HCT116 (cell line): Measurements from ENCODE around the gene SLC2A9. TPM values are rescaled to one million over a fixed set of nuclear protein-coding genes. Genes with fewer than 3 reads are reported as not detected.

ENCODE experiments used
- ATAC-seq: fragments of 200-7000 bp; cut with Tn5 transposase; 2 replicates; pipeline ENCODE4 v1.9.1; 2020; ENCODE audit warnings: mild to moderate bottlenecking, moderate library complexity
- BruUV-seq: library from RNA; stranded (reverse); fragments of 400-500 nt; replicated peaks from 2 replicates; lab custom pipeline; 2021; lab: Mats Ljungman, UMichigan
- CTCF ChIA-PET: fragments of 300-600 bp; sonication (Branson Sonifier 250); formaldehyde crosslinking; loops from one replicate; lab custom pipeline; 2021; ENCODE audit warnings: antibody characterized with exemption; lab: Charles Lee
- POLR2A ChIA-PET: fragments of 300-600, 350-600 bp; sonication (Branson Sonifier 250); formaldehyde crosslinking; loops from one replicate; lab custom pipeline; 2021; ENCODE audit warnings: antibody characterized with exemption; lab: Charles Lee
- RAD21 ChIA-PET, 2 experiments: fragments of 300-600 bp; sonication (Branson Sonifier 250); formaldehyde crosslinking; loops; one replicate each; lab custom pipeline; 2023; ENCODE audit warnings: low total read pairs in 2 of 2; ENCODE audit not compliant: uncharacterized antibody in 2 of 2, unreplicated experiment in 2 of 2, low non-redundant PET in 1 of 2; lab: Charles Lee
- DNase-seq: peaks from one replicate; pipeline ENCODE4 v3.0.0-alpha.2; 2010; ENCODE audit warnings: low read depth, low spot score
- H2AFZ ChIP-seq: fragments of 200-600 bp; shearing (Covaris generic), sonication (generic); 2 replicates; pipeline ENCODE4 v1.6.1; 2017; ENCODE audit warnings: low read depth, mixed run types, mixed read lengths, antibody characterized with exemption, low read length; ENCODE audit not compliant: poor library complexity, severe bottlenecking
- H3K27ac ChIP-seq: 2 replicates; pipeline ENCODE4 v1.5.1; 2012; ENCODE audit warnings: low read depth, low read length
- H3K27me3 ChIP-seq: fragments of 200-600 bp; sonication (generic); 2 replicates; pipeline ENCODE4 v1.6.1; 2016; ENCODE audit warnings: mixed run types, low read length, mixed read lengths; ENCODE audit not compliant: insufficient read depth
- H3K36me3 ChIP-seq, 2 experiments: fragments of 200-500 bp in 1 of 2; fragments of 200-600 bp in 1 of 2; sonication (Bioruptor generic) in 1 of 2; sonication (generic) in 1 of 2; 2 replicates each; pipeline versions ENCODE4 v1.5.1 to v1.6.1; 2014 to 2016; ENCODE audit warnings: low read length in 2 of 2, inconsistent platforms in 1 of 2, mixed read lengths in 1 of 2, mixed run types in 1 of 2; ENCODE audit not compliant: insufficient read depth in 2 of 2, control insufficient read depth in 1 of 2
- H3K4me1 ChIP-seq, 2 experiments: fragments of 200-600 bp in 1 of 2; sonication (generic) in 1 of 2; 2 replicates each; pipeline versions ENCODE4 v1.5.1 to v1.6.1; 2012 to 2017; ENCODE audit warnings: low read length in 2 of 2, inconsistent platforms in 1 of 2, mild to moderate bottlenecking in 1 of 2, mixed read lengths in 1 of 2, mixed run types in 1 of 2, moderate library complexity in 1 of 2; ENCODE audit not compliant: insufficient read depth in 2 of 2, control insufficient read depth in 1 of 2
- H3K4me2 ChIP-seq: fragments of 200-600 bp; sonication (generic); 2 replicates; pipeline ENCODE4 v1.6.1; 2017; ENCODE audit warnings: mixed run types, low read length, mixed read lengths
- H3K4me3 ChIP-seq, 2 experiments: fragments of 200-600 bp in 1 of 2; sonication (generic) in 1 of 2; replicated peaks in 1 of 2; 2 replicates each; pipeline ENCODE4 v1.5.1; 2011 to 2016; ENCODE audit warnings: low read length in 2 of 2, control low read depth in 1 of 2, low read depth in 1 of 2, mild to moderate bottlenecking in 1 of 2, mixed read lengths in 1 of 2, mixed run types in 1 of 2
- H3K79me2 ChIP-seq: fragments of 200-600 bp; sonication (generic); 2 replicates; pipeline ENCODE4 v1.6.1; 2017; ENCODE audit warnings: mild to moderate bottlenecking, mixed run types, low read length, moderate library complexity, mixed read lengths; ENCODE audit not compliant: insufficient read depth
- H3K9ac ChIP-seq: fragments of 200-600 bp; sonication (generic); 2 replicates; pipeline ENCODE4 v1.6.1; 2016; ENCODE audit warnings: low read length, mixed read lengths
- H3K9me2 ChIP-seq: fragments of 200-600 bp; sonication (generic), shearing (Covaris generic); 2 replicates; pipeline ENCODE4 v1.6.1; 2017; ENCODE audit warnings: mixed run types, mild to moderate bottlenecking, moderate library complexity; ENCODE audit not compliant: insufficient read depth
- H3K9me3 ChIP-seq, 2 experiments: fragments of 200-500 bp in 1 of 2; fragments of 200-600 bp in 1 of 2; sonication (Bioruptor generic) in 1 of 2; sonication (generic) in 1 of 2; 2 replicates each; pipeline ENCODE4 v1.6.1; 2014 to 2017; ENCODE audit warnings: low read length in 2 of 2, mixed read lengths in 2 of 2, inconsistent platforms in 1 of 2, low read depth in 1 of 2, mild to moderate bottlenecking in 1 of 2, mixed run types in 1 of 2, moderate library complexity in 1 of 2; ENCODE audit not compliant: control insufficient read depth in 1 of 2, insufficient read depth in 1 of 2
- H4K20me1 ChIP-seq: fragments of 200-600 bp; sonication (generic), shearing (Covaris generic); 2 replicates; pipeline ENCODE4 v1.6.1; 2017; ENCODE audit warnings: mixed run types, mild to moderate bottlenecking, moderate library complexity; ENCODE audit not compliant: insufficient read depth
- EGR1 ChIP-seq: IDR thresholded peaks from 2 replicates; pipeline ENCODE4 v1.6.1; 2012; ENCODE audit warnings: low read depth
- EZH2 ChIP-seq: fragments of 200-600 bp; sonication (generic); IDR thresholded peaks from 2 replicates; pipeline ENCODE4 v1.6.1; 2017; ENCODE audit warnings: antibody characterized with exemption, mixed run types
- ZFX ChIP-seq: fragments of 450-650 bp; IDR thresholded peaks from 2 replicates; pipeline ENCODE4 v1.6.1; 2017
- intact Hi-C: fragments of 100-400 bp; cut with micrococcal nuclease; formaldehyde crosslinking; loops from 2 replicates; pipeline ENCODE4 v1.10.0; 2022
- total RNA-seq: library from RNA; stranded (reverse); gene quantifications from one replicate; pipeline ENCODE4 v1.2.1, GENCODE V29; 2021; ENCODE audit not compliant: unreplicated experiment
- TF ChIP-seq, protein P1 (sequence below): IDR thresholded peaks from 2 replicates; pipeline ENCODE4 v1.6.1; 2011; ENCODE audit warnings: mild to moderate bottlenecking, low read length, moderate library complexity; ENCODE audit not compliant: insufficient replicate concordance; ENCODE audit errors: extremely low read depth

The SLC2A9 gene
- total RNA-seq, 1 experiment from 2014 or later = 2.2 TPM

DNA sequence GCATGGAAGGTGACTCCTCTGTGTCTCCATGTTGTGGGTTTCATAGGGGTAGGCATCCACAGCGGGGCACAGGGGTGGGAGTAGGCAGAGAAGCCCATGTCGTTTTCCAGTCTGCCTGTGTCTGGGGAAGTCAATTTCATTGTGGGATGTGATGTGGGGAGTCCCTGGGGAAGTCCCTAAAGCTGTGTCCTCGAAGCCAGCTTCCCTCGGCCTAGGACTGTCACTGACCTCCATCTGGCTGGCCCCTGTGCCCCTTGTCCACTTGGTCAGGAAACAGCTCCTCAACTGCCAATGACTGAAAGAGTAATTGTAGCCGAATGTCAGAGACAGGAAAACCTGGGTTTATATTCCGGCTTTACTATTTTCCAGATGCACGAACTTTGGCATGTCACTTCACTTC lies 130.2 kb downstream of the SLC2A9 start:
- Histone ChIP-seq H4K20me1 (no peaks in the 10 kb centered on the region), H3K4me1 (no peaks in the 10 kb centered on the region), H3K4me3 (no peak overlapping the region), H3K79me2 (no peaks in the 10 kb centered on the region), H3K27ac (no peak overlapping the region), H3K9ac (no peak overlapping the region), H3K27me3 (no peaks in the 10 kb centered on the region), H2AFZ (no peak overlapping the region), H3K9me3 (no peaks in the 10 kb centered on the region), H3K4me2 (no peak overlapping the region), H3K36me3 (no peaks in the 10 kb centered on the region), H3K9me2 (no peaks in the 10 kb centered on the region)
- CTCF ChIA-PET = no interaction called here
- TF ChIP-seq, protein P1, sequence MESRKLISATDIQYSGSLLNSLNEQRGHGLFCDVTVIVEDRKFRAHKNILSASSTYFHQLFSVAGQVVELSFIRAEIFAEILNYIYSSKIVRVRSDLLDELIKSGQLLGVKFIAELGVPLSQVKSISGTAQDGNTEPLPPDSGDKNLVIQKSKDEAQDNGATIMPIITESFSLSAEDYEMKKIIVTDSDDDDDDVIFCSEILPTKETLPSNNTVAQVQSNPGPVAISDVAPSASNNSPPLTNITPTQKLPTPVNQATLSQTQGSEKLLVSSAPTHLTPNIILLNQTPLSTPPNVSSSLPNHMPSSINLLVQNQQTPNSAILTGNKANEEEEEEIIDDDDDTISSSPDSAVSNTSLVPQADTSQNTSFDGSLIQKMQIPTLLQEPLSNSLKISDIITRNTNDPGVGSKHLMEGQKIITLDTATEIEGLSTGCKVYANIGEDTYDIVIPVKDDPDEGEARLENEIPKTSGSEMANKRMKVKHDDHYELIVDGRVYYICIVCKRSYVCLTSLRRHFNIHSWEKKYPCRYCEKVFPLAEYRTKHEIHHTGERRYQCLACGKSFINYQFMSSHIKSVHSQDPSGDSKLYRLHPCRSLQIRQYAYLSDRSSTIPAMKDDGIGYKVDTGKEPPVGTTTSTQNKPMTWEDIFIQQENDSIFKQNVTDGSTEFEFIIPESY = no peak
- RAD21 ChIA-PET = no interaction called here
- ATAC-seq (no peak), DNase-seq (no peak)
- no TSS peak for BruUV-seq
- POLR2A ChIA-PET = no interaction called here
- intact Hi-C loops = loop anchor here (10.0 kb wide), 1 partner anchor 186 kb away; no protein-coding TSS in a partner anchor

DNA sequence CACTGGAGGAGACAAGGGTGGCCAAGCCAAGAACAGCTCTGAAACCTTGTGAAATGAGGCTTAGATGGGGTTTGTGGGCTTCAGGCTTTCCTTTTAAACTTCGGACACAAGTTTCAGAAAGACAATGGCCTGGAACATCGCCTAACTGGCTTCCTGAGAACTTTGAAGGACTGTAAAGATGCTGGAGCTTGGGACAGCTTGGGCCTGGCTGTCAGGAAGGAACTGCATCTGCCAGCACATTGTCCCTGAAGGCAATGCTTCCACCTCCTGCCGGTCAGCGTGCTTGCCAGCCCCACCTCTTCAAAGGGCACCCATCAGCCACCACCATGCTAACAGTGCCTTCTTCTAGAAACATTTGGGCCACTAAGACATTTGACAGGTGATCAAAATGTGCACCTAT lies 132.0 kb downstream of the SLC2A9 start:
- RAD21 ChIA-PET = no interaction called here
- no peak overlapping the region for H2AFZ ChIP-seq
- no peaks in the 10 kb centered on the region for H3K36me3 ChIP-seq
- ATAC-seq (no peak), DNase-seq (no peak)
- no peak overlapping the region for H3K9ac ChIP-seq
- no peaks in the 10 kb centered on the region for H3K79me2 ChIP-seq
- no peaks in the 10 kb centered on the region for H3K4me1 ChIP-seq
- no peak overlapping the region for H3K4me2 ChIP-seq
- no peaks in the 10 kb centered on the region for H3K27me3 ChIP-seq
- no peak overlapping the region for H3K4me3 ChIP-seq
- no TSS peak for BruUV-seq
- TF ChIP-seq EGR1 (no peak), ZFX (no peak), EZH2 (no peak)
- TF ChIP-seq, all 23 proteins: peak for 0
- Histone ChIP-seq H3K9me3 (no peaks in the 10 kb centered on the region), H3K9me2 (no peaks in the 10 kb centered on the region), H3K27ac (no peak overlapping the region), H4K20me1 (no peaks in the 10 kb centered on the region)
- intact Hi-C loops = no loop called here
- CTCF ChIA-PET = no interaction called here
- POLR2A ChIA-PET = no interaction called here
